Coronary artery (tissue), 2 donors: ENCODE measurements around the gene SLC18A2.

ENCODE experiments used
- DNase-seq: peaks from one replicate; pipeline ENCODE4 v3.0.0-alpha.2; 2017; ENCODE audit warnings: low spot score
- H3K27ac ChIP-seq, 2 donors: fragments of 200-600 bp; sonication (generic); one replicate each; pipeline ENCODE4 v1.5.1; 2016 to 2019
- H3K4me3 ChIP-seq: fragments of 200-600 bp; sonication (generic); 2 replicates; pipeline ENCODE4 v1.5.1; 2016; ENCODE audit warnings: mild to moderate bottlenecking, moderate library complexity
- CTCF ChIP-seq: fragments of 200-600 bp; sonication (generic); IDR thresholded peaks from one replicate; pipeline ENCODE4 v1.5.1; 2019; ENCODE audit warnings: antibody characterized with exemption

Gene SLC18A2

GRCh38 chr10:117239051-117239450, 1.9 kb upstream of the SLC18A2 start:
- Histone ChIP-seq H3K4me3 (no peak overlapping the region), H3K27ac (no peak overlapping the region)
- DNase-seq, result no peak
- no peak for TF ChIP-seq CTCF

DNA sequence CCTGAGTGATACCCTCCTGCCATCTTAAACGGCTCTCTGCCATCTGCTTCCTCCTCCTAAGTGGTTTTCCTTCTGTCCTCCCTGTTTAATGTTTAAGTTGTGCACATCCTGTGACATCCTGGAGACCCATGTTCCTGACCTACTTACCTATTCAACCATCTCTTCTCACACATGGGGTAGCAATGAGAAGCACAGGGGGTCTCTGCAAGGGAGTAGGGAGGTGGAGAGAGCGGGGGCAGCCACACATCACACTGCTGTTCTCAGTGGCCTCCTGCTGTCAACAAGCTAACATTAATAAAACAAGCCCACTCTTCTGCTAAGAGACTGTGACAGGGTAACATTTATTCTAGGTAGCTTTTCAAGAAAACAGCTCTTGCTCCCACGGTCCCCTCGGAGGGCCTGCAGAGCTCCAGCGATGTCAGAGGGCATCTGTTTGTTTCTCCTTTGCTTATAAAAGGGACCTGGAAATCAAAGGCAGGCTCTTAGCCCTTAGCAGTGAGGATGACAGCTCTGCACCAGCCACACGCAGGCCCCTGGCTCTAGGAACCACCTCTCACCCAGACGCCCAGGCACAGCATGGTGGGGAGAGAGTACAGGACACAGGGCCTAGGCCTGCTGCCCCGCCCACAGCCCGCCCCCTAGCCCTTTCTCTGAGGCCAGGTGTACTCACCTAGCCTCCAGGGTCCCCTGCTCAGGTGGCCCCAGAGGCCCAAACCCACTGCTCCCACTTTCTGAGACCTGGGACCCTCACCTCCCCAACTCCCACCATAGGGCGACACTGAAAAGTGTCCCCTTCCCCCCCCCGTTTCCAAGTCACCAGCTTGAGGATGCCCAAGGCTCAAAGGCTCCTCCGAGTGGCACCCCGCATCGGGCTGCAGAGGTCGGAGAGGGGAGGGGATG, 943 bp upstream of the SLC18A2 start:
- DNase-seq, result no peak
- TF ChIP-seq CTCF, result no peak
- Histone ChIP-seq H3K4me3 (no peak overlapping the region), H3K27ac (no peak overlapping the region)

GRCh38 chr10:117241541-117242462, 888 bp downstream of the SLC18A2 start:
- no peak for TF ChIP-seq CTCF
- Histone ChIP-seq H3K27ac (no peak overlapping the region), H3K4me3 (peak overlapping the region; percentile 50)
- DNase-seq, result no peak

DNA sequence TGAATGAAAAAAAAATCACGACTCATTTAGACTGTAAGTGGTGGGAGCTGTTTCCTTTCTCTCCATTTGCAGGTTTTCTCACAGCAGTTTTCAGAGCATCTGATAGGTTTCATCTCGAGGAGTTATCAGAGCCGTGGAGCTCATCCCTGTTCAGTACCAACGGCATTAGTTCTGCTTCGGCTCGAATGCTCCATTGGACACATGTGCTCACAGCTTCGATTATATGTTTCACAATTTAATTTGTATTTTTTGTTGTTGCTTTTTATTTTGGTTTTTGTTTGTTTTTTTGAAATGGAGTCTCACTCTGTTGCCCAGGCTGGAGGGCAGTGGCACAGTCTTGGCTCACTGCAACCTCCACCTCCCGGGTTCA, 1.5 kb downstream of the SLC18A2 start:
- DNase-seq, result no peak
- Histone ChIP-seq H3K27ac (no peak overlapping the region), H3K4me3 (no peak overlapping the region)
- TF ChIP-seq CTCF, result no peak

- H3K27ac ChIP-seq, result no peak overlapping the region
- DNase-seq, result no peak
- TF ChIP-seq CTCF, result no peak
These were observed 6.2 kb downstream of the SLC18A2 start for GRCh38 chr10:117246997-117247671.

GRCh38 chr10:117248750-117249465, 8.0 kb downstream of the SLC18A2 start:
- Histone ChIP-seq H3K27ac (no peak overlapping the region), H3K4me3 (no peak overlapping the region)
- TF ChIP-seq CTCF, result no peak
- no peak for DNase-seq

More at GRCh38 chr10:117246997-117247671, 6.2 kb downstream of the SLC18A2 start:
- no peak overlapping the region for H3K4me3 ChIP-seq
